Epidermal melanocyte (primary cell): ENCODE results near the gene KBTBD4.

Experiments used
- DNase-seq: peaks from one replicate; pipeline ENCODE4 v3.0.0; 2011; ENCODE audit warnings: low spot score; ENCODE audit not compliant: insufficient read length

The KBTBD4 gene

DNA sequence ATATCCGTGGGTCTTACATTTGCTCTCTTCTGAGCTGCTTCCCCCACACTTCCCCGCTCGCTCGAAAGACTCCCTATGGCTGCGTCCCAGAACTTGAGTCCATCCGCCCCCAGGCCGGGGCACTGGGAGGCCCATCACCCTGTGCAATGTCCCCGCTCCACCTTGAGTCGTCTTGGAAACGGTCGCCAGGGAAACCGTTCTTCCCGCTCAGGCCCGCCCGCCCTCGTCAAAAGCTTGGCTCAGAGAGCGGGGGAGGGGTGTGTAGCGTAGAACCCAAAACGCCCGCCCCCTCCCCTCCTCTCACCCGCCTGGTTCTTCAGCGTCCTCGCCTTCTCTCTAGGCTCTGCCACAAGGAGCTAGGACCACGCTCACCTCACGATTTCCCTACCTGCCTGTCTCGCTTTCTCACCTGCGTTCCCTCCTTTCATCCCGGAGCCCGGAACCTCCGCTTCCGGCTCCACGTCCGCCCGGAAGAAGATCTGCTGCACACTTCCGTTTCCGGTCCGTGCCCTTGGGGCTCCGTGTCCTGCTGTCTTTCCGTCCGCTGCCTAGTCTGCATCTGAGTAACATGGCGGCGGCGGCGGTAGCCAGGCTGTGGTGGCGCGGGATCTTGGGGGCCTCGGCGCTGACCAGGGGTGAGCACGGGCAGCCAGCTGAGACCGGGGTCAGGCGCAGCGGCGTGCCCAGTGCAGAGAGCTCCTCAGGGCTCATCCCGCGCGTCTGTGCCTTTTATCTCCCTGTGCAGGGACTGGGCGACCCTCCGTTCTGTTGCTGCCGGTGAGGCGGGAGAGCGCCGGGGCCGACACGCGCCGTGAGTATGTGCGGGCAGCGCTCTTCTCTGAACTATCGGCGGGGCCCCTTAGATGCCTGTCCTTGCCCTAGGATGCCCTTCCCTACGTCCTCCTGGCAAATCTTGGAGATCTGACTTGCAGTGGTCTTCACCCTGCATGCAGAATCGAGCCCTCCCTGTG is at the start of gene KBTBD4, which contains the start of gene NDUFS3:
Gene KBTBD4, minus strand, starts transcription at position 447 of the 971 bp plus-strand sequence. Its CDS starts 19 bp downstream, at position 428.
Gene NDUFS3, plus strand, starts transcription at position 551 of the 971 bp plus-strand sequence. Its CDS starts 18 bp downstream, at position 569.
- peak; percentile 80 for DNase-seq

- DNase-seq = no peak
Observed at GRCh38 chr11:47628026-47628425, 49.3 kb upstream of the KBTBD4 start.

- DNase-seq = no peak
Observed at GRCh38 chr11:47626234-47626633, 47.5 kb upstream of the KBTBD4 start.

- peak; percentile 50 for DNase-seq
Observed at GRCh38 chr11:47620836-47621378, 42.1 kb upstream of the KBTBD4 start.

DNA sequence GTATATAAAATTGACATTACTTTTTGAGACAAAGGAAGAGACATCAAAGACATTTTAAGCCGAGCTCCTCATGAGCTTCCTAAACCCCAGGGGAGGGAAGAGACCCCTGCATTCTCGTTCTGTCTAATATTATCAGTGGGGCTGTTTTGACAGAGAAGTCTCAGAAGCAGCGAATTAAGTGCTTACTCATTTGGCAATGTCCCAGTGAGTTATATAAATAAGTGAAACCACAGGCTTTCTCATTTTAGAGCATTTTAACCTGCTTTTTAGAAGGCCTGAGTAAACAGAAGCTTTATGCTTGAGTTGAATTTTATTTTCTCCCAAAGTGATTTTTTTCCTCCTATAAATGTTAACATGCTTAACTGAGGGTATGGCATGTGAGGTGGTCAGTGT is 38.6 kb upstream of the KBTBD4 start:
- no peak for DNase-seq

DNA sequence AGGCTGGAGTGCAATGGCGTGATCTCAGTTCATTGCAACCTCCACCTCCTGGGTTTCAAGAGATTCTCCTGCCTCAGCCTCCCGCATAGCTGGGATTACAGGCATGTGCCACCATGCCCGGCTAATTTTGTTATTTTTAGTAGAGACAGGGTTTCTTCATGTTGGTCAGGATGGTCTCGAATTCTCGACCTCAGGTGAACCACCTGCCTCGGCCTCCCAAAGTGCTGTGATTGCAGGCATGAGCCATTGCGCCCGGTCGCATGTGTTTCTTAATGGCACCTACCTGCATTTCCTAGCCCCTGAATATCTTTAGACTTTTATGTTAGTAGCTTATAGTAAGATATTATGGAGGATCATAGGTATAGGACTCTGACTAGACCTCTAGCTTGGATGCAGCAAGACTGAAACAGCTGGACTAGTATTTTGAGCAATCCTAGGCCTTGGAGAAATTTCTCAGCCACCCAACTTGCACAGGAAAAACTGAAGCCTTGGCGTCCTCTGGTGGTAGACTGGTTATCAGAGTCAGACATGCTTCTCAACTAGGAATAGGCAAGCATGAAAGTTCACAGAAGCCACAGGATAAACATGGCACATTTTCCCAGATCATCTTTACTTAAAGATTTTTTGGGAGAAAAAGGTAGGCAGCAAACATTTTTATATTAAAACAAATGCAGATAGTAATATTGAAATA is 38.1 kb upstream of the KBTBD4 start:
- peak; percentile 72 for DNase-seq

DNA sequence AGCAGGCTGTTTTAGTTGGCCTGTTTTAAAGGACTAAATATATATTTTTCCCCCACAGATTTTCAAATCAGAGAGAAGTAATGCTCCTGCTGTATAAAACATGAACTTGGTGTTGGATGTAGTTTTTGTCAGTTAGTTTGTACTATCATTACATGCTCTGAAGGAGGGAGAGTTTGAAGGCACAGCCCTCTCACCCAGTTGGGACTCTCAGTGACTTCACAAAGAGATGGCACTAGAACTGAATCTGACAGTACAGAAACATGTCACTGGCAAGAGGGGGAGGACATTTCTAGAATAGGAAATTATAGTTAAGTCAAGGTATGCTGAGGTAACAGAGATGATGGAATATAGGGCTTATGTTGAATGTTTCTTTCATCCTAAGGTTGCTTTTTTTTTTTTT is 36.5 kb upstream of the KBTBD4 start:
- no peak for DNase-seq

DNA sequence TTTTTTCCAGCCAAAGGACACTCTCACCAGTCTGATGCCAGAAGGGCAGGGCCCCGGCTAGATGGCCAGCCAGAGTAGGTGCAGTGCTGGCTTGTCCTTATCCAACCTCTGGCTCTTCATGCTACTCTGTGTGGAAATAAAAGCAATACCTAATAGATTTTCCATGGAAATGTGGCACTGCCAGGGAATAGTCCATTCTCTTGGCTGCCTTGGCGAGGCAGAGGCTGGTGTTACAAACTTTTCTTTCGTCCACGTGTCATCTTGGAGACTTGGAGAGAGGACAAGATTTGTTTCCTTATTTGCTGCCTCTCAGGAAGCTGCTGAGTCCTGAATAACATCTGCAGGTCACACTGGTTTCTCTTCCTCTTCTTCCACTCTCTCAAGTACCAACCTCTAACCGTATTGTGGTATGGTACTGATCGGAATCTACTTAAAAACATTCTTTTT is 32.6 kb upstream of the KBTBD4 start:
- no peak for DNase-seq

GRCh38 chr11:47609675-47610074 is 30.9 kb upstream of the KBTBD4 start:
- DNase-seq = no peak

DNA sequence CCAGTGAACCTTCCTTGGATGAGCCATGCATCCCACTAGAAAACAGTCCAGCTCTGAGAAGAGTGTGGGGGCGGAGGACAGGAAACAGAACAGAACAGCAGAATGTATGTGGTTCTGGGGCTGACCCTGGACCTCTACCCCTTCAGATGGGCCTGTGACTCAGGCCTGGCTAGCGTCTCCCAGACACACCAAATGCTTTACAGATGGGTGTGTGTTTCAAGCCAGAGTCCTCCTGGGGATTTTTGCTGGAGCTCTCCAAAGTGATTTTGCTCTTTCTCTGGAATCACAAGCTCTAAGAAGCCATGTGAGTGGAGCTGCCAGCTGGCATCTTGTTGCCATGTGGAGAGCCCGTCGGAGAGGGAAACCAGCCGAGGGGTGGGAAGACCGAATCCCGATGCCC is 28.6 kb upstream of the KBTBD4 start:
- DNase-seq = peak; percentile 48

DNA sequence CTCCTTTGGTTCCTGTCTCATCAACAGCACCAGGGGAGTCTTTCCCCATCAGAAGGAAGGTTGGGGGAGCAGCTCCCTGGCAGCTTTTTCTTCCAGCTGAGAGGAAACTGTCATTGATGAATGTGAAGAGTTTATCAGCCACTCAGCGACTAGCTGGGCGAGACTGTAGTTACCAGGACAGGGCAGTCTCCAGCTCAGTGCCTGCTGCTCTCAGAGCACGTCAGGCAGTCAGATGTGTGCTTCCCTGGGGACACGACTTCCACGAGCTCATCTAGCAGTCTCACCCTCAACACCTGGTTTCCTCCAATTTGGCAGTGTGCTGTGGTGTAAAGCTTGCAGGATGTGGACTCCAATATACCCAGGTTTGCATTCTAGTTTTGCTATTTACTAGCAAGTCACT is 28.0 kb upstream of the KBTBD4 start:
- DNase-seq = no peak

DNA sequence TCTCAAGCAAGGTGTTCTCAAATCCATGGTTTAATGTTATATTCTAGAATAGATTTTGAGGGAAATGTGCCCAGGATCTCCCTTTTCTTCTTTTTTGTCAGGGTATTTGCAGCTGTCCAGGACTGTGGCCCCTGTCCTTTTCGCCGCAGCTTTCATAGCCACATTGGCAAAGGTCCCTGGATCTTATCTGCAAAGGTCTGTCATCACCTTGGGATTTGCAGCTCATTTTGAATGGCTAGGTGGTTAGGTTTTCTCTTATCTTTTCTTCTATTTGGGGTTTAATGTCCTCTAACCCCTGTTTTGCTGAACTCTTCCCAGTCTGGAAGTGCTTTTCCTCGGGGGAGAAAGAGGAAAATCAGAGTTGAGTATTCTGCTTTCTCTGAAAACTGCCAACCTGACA is 27.2 kb upstream of the KBTBD4 start:
- no peak for DNase-seq

- DNase-seq = no peak
Observed at GRCh38 chr11:47603295-47603694, 24.5 kb upstream of the KBTBD4 start.

DNA sequence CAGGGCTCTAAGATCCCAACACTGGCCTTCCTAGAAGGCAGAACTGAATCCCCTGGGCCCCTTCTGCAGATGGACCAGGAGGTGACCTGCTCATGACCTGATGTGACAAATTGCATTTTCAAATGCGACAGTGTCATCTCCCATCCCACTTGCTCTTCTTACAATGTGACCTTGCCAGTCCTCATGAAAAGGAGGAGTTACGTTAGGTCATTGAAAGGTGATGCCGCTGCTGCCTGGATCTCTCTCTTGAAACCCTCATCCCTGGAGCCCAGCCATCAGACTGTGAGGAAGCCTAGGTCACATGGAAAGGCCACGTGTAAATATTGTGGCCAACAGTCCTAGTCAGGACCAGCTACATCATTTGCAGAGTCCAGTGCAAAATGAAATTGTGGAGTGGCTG is 21.1 kb upstream of the KBTBD4 start:
- no peak for DNase-seq

DNA sequence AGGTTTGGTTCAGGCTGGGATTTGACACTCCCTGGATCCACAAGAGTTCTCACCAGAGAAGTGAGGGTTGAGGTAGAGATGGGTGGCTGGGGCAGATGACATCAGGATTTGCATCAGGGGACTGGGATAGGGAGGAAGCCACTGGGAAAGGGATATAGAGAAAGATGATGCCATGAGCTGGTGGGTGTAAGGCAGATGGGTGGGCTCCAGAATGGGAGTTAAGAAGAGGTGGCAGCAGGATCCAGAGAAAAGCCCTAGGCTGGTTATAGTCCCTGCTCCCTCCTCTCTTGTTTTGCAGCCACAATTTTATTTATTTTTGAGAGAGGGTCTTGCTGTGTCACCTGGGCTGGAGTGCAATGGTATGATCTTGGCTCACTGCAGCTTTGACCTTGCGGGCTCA is 17.2 kb upstream of the KBTBD4 start:
- no peak for DNase-seq

DNA sequence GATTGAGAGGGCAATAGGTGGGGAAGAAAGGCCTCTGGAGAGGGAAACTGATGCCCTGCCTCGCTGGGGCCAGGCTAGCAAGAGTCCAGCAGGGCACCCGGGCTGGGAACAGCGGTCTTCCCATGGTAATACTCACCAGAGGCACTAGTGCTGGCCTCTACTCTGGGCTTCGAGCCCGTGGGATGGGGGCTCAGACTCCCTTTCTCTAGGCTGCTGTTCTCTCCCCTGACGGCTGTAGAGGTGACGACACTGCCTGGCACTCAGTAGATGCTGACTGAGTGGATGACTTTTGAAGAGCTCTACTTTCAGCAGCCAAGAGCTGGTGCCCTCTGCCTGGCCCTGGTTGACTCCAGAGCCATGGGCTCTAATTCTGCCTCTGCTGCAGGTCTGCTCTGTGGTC is 16.3 kb upstream of the KBTBD4 start:
- no peak for DNase-seq

DNA sequence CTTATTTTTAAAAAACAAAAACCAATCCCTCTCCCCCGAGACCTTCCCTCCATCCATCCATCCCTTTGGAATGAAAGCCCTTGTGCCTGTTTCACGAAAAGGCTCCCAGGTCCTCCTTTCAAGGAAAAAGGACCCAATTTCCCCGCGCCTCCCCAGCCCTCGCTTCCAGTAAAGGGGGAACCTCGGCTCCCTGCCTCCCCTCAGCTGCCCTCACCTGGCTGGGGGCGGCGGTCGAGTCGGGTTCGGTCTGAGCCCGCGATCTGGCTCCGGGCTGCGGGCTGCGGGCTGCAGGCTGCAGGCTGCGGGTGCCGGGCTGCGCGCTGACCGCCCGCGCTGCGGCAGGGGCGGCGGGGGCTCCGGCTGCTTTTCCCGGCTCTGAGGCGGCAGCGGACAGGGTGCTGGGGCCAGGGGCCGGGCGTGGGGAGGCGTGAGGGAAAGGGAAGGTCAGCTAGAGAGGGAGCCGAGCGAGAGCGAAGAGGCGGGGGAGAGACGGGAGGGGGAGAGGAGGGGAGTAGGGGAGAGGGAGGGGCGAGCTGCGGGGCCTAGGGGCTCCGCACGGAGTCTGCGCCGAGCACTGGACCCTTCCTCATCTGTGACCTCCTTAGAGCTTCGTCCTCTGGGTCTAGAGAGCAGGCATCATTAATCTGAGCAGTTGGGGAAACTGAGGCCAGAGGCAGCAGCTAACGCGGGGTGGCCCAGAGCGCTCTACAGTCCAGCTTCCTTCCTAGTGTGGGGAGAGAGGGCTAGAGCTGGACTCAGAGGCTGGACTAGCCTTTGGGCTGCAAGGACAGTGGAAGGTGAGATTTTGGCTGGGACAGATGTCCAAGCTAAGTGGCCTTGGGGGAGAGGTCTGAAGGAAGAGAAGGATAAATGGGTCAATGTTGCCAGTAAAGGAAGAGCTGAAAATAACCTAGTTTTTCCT is 15.4 kb upstream of the KBTBD4 start, which contains the start of gene C1QTNF4:
Gene C1QTNF4, minus strand, starts transcription at position 478 of the 922 bp plus-strand sequence. CDS start 3,601 bp downstream, outside the sequence.
- no peak for DNase-seq

DNA sequence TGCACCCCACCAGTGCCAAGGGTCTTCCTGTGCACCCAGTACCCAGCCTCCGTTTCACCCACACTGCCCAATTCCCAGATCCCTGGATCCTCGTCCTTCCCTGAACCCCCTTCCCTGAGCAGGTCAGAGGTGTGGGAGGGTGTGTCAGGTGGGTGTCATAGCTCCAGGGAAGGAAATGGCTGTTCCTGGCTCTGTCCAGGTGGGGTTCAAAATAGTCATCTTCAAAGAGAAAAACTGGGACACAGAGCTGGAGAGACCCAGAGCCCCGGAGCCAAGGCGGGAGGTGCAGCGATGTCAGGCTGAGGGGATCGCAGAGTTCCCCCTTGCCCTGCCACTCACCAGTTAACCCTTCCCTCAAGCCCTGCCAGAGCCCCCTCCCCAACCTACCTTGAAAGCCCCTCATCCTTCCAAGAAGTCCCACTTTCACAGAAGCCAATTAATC is 14.7 kb upstream of the KBTBD4 start:
- no peak for DNase-seq

DNA sequence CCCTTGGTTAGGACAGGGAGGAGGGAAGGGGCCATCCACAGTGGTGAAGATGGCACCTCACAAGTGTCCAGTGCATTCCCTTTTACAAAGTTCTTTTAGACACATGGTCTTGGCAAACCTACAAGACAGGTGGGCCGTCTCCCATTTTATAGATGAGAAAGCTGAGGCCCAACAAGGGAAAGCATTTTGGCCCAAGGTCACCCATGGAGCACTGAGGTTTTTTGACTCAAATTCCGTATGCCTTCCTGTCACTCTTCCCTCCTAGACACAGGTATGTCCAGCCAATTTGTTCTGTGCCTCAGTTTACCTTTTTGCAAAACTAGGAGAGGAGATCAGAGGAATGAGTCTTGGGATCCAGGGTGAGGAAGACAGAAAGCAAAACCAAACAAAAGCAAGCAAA is 14.2 kb upstream of the KBTBD4 start:
- no peak for DNase-seq

DNA sequence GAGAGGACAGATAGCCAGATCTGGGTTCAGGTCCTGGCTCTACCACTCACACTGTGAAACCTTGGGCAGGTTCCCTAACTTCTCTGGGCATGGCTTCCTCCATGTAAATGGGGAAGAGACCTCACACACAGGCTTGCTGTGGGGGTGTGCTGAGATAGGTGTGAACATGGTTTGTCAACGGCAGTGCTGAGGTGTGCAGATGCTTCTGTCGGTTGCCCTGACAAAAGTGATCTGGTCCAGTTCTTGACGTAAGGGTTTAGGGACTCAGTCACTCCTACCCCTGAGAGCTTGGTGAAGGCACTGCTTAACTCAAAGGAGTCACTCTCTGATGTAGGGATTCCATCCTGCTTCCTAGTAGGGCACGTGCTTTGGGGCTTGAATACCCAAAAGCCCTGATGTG is 13.5 kb upstream of the KBTBD4 start:
- DNase-seq = no peak

DNA sequence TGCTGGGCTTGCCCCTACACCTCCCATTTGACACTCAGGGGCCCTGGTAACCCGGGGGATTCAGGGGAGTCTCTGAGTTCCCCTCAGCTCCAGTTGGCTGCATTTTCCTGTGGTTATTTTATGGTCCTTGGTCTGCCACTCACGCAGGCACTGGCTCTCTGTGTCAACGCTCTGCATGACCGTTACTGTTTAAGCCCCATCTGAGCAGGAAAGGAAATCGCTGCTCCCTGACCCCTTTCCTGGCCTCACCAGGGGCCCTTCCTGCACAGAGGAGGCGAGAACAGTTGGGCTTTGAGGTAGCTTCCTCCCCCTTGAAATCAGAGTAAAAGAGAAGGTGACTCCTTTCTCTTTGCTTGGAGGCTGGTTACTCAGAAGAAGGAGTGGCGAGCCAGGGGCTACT is 13.0 kb upstream of the KBTBD4 start:
- no peak for DNase-seq
